Sigmoid colon (tissue), 4 donors: Measurements from ENCODE around the gene EMP1.

Experiments
- CTCF ChIP-seq, 4 experiments: fragments of 450-650 bp in 3 of 4; fragments of 200-600 bp in 1 of 4; IDR thresholded peaks; one replicate each; pipeline ENCODE4 v1.5.1; 2016 to 2019; ENCODE audit warnings: antibody characterized with exemption in 4 of 4, mild to moderate bottlenecking in 3 of 4, moderate library complexity in 2 of 4
- POLR2A ChIP-seq, 2 donors: fragments of 450-650 bp; IDR thresholded peaks; one replicate each; pipeline ENCODE4 v1.6.1; 2016; ENCODE audit warnings: antibody characterized with exemption in 2 of 2, mild to moderate bottlenecking in 2 of 2, moderate library complexity in 2 of 2
- POLR2AphosphoS5 ChIP-seq, 4 donors: sonication (generic); formaldehyde crosslinking; IDR thresholded peaks; one replicate each; pipeline ENCODE4 v1.6.1; 2017; ENCODE audit warnings: antibody characterized with exemption in 4 of 4

GRCh38 chr12:13192719-13193118 lies 3.8 kb upstream of the EMP1 start:
- no peak for TF ChIP-seq POLR2AphosphoS5 (IDR thresholded peaks at IDR 0.05)
- no peak for TF ChIP-seq CTCF (IDR thresholded peaks at IDR 0.05)
- TF ChIP-seq POLR2A (IDR thresholded peaks at IDR 0.05) = no peak
